Chondrocyte (in vitro differentiated cells): ENCODE data around the gene ACSL6. TPM values are rescaled to one million over a fixed set of nuclear protein-coding genes. Genes with fewer than 3 reads are reported as not detected.

Experiments
- DNase-seq: peaks from one replicate; pipeline ENCODE4 v3.0.0; 2021; ENCODE audit warnings: mixed read lengths, low spot score
- H3K27ac Mint-ChIP-seq: one replicate; pipeline ENCODE4 v1.8.0; 2021; ENCODE audit warnings: mild to moderate bottlenecking, moderate library complexity, mixed read lengths; ENCODE audit not compliant: unreplicated experiment
- H3K27me3 Mint-ChIP-seq: 2 replicates; pipeline ENCODE4 v1.8.0; 2021; ENCODE audit warnings: low read depth, mixed read lengths
- H3K36me3 Mint-ChIP-seq: 2 replicates; pipeline ENCODE4 v1.8.0; 2021; ENCODE audit warnings: low read depth, mixed read lengths
- H3K4me1 Mint-ChIP-seq: 2 replicates; pipeline ENCODE4 v1.8.0; 2021; ENCODE audit warnings: low read depth, mild to moderate bottlenecking, mixed read lengths
- H3K4me3 Mint-ChIP-seq: one replicate; pipeline ENCODE4 v1.8.0; 2021; ENCODE audit warnings: mild to moderate bottlenecking, moderate library complexity, mixed read lengths; ENCODE audit not compliant: unreplicated experiment
- H3K9me3 Mint-ChIP-seq: 2 replicates; pipeline ENCODE4 v1.8.0; 2021; ENCODE audit warnings: low read depth, mixed read lengths
- total RNA-seq: library from RNA; stranded (reverse); gene quantifications from 3 replicates; pipeline ENCODE4 v1.2.1, GENCODE V29; 2021
- TF ChIP-seq, protein P1 (sequence below): fragments of 200-600 bp; sonication (generic); IDR thresholded peaks from 2 replicates; pipeline ENCODE4 v1.5.0; 2021; ENCODE audit warnings: antibody characterized with exemption, mild to moderate bottlenecking, moderate library complexity

Gene ACSL6
- total RNA-seq, 1 donor from 2014 or later: not detected

DNA sequence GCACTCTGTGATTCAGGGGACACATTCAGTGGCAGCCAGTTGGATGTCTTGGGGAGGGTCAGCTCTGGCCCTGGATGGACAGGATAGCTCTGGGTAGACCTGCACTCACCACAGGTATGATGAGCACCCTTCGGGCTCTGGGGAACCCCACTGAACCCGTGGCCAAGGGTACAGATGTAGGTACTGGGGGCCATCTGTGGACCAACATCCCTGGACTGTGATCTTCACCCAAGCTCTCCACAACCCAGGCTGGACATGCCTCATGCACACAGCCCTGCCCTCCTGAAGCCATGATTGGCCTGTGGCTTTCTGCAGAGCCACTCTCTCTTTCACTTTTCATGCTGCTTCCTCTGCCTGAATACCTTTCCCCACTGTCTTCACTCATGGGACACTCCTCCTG is 15.6 kb upstream of the ACSL6 start:
- Mint-ChIP-seq H3K27ac (no peak overlapping the region), H3K36me3 (no peaks in the 10 kb centered on the region), H3K4me3 (no peak overlapping the region), H3K4me1 (no peaks in the 10 kb centered on the region), H3K9me3 (no peaks in the 10 kb centered on the region), H3K27me3 (peaks cover 42% of the 10 kb centered on the region)
- TF ChIP-seq, protein P1, sequence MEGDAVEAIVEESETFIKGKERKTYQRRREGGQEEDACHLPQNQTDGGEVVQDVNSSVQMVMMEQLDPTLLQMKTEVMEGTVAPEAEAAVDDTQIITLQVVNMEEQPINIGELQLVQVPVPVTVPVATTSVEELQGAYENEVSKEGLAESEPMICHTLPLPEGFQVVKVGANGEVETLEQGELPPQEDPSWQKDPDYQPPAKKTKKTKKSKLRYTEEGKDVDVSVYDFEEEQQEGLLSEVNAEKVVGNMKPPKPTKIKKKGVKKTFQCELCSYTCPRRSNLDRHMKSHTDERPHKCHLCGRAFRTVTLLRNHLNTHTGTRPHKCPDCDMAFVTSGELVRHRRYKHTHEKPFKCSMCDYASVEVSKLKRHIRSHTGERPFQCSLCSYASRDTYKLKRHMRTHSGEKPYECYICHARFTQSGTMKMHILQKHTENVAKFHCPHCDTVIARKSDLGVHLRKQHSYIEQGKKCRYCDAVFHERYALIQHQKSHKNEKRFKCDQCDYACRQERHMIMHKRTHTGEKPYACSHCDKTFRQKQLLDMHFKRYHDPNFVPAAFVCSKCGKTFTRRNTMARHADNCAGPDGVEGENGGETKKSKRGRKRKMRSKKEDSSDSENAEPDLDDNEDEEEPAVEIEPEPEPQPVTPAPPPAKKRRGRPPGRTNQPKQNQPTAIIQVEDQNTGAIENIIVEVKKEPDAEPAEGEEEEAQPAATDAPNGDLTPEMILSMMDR: no peak
- no peak for DNase-seq

DNA sequence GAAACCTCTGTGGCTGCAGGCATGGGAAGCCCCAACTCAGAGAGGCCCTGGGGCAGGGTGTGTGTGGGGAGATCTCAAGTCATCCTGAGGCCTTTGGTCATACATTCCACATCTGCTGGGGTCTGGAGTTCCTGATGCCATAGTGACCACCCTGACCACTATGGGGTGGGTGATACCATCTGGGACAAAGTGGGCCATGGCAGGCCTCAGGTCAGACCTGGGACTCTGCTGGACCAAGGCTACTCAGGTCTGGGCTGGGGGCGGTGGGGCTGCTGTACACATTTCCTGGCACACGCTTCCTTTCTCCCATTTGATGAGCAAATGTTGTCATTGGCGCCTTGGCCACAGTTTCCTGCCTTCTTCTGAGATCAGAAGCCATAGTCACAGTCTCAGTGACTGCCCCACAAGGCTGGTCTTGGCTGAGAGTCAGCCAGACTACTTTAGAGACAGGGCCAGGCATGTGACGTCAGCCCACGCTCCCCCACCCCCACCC is 15.1 kb upstream of the ACSL6 start:
- TF ChIP-seq, protein P1: no peak
- no peaks in the 10 kb centered on the region for H3K36me3 Mint-ChIP-seq
- no peak overlapping the region for H3K27ac Mint-ChIP-seq
- no peak overlapping the region for H3K4me3 Mint-ChIP-seq
- DNase-seq: no peak
- no peaks in the 10 kb centered on the region for H3K4me1 Mint-ChIP-seq
- H3K9me3 Mint-ChIP-seq: no peaks in the 10 kb centered on the region
- H3K27me3 Mint-ChIP-seq: peaks cover 44% of the 10 kb centered on the region

DNA sequence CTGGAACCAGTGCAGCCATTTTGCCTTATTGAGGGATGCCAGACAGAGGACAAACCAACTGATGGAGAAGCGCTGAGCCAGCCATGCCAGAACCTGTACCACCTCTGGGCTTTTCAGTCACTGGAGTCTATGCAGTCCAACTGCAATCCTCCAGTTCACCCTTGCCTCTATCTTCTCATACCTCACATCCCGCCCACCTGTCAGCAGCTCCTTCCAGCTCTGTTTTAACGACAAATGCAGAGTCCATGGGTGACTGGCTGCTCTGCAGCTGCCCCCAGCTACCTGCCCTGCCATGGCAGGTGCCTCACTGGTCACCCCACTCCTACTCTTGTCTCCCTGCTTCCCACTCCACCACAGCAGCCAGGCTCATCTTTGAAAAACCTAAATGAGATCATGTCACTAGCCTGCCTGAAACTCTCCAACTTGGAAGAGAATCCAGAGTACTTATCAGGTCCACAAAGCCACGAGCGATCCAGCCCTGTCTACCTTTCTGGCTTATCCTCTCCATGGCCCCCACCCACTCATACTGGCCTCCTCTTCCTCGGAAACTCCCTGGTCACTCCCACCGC is 14.0 kb upstream of the ACSL6 start:
- no peak for DNase-seq
- Mint-ChIP-seq H3K4me3 (no peak overlapping the region), H3K27ac (no peak overlapping the region), H3K4me1 (no peaks in the 10 kb centered on the region), H3K9me3 (no peaks in the 10 kb centered on the region), H3K36me3 (no peaks in the 10 kb centered on the region), H3K27me3 (peaks cover 50% of the 10 kb centered on the region)
- TF ChIP-seq, protein P1: no peak

DNA sequence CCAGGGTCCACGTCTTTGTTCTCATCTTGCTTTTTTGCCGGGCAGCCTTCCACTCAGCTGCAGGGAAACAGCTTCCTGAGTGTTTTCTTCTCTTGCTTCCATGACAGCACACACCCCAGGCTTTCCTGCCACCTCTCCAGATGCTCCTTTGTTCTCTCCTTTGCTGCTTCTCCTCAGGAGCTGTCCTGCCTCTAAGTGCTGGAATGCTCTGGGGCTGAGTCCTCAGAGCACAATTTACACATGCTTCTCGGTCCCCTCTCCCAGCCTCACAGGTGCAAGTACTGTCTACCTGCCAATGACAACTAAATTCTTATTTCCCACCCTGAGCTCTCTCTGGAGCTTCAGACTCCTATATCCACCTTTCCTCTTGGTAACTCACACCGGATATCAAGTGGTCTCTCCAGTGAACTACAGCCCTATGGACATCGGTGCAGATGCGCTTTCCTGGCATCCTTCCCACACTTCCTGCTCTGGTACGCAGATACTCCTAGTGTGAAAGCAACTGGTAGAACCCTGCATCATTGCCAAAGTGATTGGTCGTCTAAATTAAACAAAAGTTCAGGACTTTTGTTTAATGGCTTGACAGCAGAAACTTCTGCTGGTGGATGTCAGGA is 13.4 kb upstream of the ACSL6 start:
- no peaks in the 10 kb centered on the region for H3K36me3 Mint-ChIP-seq
- no peaks in the 10 kb centered on the region for H3K9me3 Mint-ChIP-seq
- no peak overlapping the region for H3K4me3 Mint-ChIP-seq
- H3K27ac Mint-ChIP-seq: no peak overlapping the region
- no peak for DNase-seq
- TF ChIP-seq, protein P1: no peak
- H3K4me1 Mint-ChIP-seq: no peaks in the 10 kb centered on the region
- peaks cover 50% of the 10 kb centered on the region for H3K27me3 Mint-ChIP-seq

DNA sequence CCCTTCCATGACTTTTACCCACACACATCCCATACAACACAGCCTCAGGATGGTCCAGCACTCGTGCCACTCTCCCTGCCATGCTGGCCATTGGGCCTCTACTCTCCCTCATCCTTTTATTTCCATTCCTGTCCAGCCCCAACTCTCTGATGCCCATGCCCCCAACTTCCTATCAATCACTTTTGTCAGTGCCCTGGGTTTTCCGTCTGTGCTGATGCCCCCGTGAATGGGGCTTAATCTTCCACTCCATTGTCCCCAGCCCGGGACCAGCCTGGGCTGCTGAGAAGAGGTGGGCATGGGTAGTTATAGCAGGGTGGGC is 12.6 kb upstream of the ACSL6 start:
- H3K4me1 Mint-ChIP-seq: no peaks in the 10 kb centered on the region
- H3K36me3 Mint-ChIP-seq: no peaks in the 10 kb centered on the region
- no peak overlapping the region for H3K4me3 Mint-ChIP-seq
- H3K27ac Mint-ChIP-seq: no peak overlapping the region
- peaks cover 48% of the 10 kb centered on the region for H3K27me3 Mint-ChIP-seq
- no peak for DNase-seq
- TF ChIP-seq, protein P1: no peak
- no peaks in the 10 kb centered on the region for H3K9me3 Mint-ChIP-seq
